Gastroesophageal sphincter (tissue), 4 donors: ENCODE data around the gene PHF5A. TPM values are rescaled to one million over a fixed set of nuclear protein-coding genes. Genes with fewer than 3 reads are reported as not detected.

ENCODE experiments used
- ATAC-seq: fragments of 150-250 bp; one replicate; pipeline ENCODE4 v1.9.1; 2016; ENCODE audit warnings: mild to moderate bottlenecking, moderate library complexity
- H3K27ac ChIP-seq, 4 donors: fragments of 200-600 bp; sonication (generic) in 3 of 4; 1 replicate in 3 of 4; 2 replicates in 1 of 4; pipeline ENCODE4 v1.5.1; 2016 to 2019
- H3K27me3 ChIP-seq: fragments of 200-600 bp; sonication (generic); one replicate; pipeline ENCODE4 v1.5.1; 2019
- H3K36me3 ChIP-seq, 2 donors: fragments of 200-600 bp; sonication (generic); one replicate each; pipeline ENCODE4 v1.5.1; 2019; ENCODE audit warnings: control low read depth in 1 of 2
- H3K4me1 ChIP-seq, 3 donors: fragments of 200-600 bp; sonication (generic); 1 replicate in 2 of 3; 2 replicates in 1 of 3; pipeline ENCODE4 v1.5.1; 2016 to 2019; ENCODE audit warnings: control low read depth in 2 of 3
- H3K4me3 ChIP-seq, 2 donors: fragments of 200-600 bp; sonication (generic); one replicate each; pipeline ENCODE4 v1.5.1; 2019; ENCODE audit warnings: mild to moderate bottlenecking in 1 of 2, moderate library complexity in 1 of 2
- H3K9me3 ChIP-seq, 3 donors: fragments of 200-600 bp; sonication (generic); one replicate each; pipeline ENCODE4 v1.5.1; 2017 to 2019; ENCODE audit warnings: control low read depth in 2 of 3
- EP300 ChIP-seq: sonication (generic); formaldehyde crosslinking; IDR thresholded peaks from one replicate; pipeline ENCODE4 v1.6.1; 2017; ENCODE audit warnings: antibody characterized with exemption, mild to moderate bottlenecking
- POLR2A ChIP-seq, 2 donors: fragments of 450-650 bp; IDR thresholded peaks; one replicate each; pipeline ENCODE4 v1.6.1; 2017; ENCODE audit warnings: antibody characterized with exemption in 2 of 2, mild to moderate bottlenecking in 2 of 2, moderate library complexity in 1 of 2
- POLR2AphosphoS5 ChIP-seq: sonication (generic); formaldehyde crosslinking; IDR thresholded peaks from one replicate; pipeline ENCODE4 v1.6.1; 2017; ENCODE audit warnings: antibody characterized with exemption
- WGBS, 2 donors: methylation state at CpG; one replicate each; pipeline ENCODE4 v1.1.5; 2018; ENCODE audit warnings: low coverage in 1 of 2; 5-methylcytosine and 5-hydroxymethylcytosine counted together
- total RNA-seq, 4 donors: library from RNA; depleted of rRNA; stranded (reverse); fragments of >200 nt; gene quantifications; one replicate each; pipeline ENCODE4 v1.1.0, GENCODE V29; 2016
- TF ChIP-seq, protein P1 (sequence below), 4 experiments: fragments of 200-600 bp in 2 of 4; fragments of 450-650 bp in 2 of 4; sonication (generic) in 1 of 4; IDR thresholded peaks; one replicate each; pipeline ENCODE4 v1.5.1; 2017 to 2019; ENCODE audit warnings: antibody characterized with exemption in 4 of 4, mild to moderate bottlenecking in 2 of 4, moderate library complexity in 2 of 4

Gene PHF5A
- total RNA-seq, 4 donors from 2014 or later: 26.7 to 44.5 (median 39.2) TPM

DNA sequence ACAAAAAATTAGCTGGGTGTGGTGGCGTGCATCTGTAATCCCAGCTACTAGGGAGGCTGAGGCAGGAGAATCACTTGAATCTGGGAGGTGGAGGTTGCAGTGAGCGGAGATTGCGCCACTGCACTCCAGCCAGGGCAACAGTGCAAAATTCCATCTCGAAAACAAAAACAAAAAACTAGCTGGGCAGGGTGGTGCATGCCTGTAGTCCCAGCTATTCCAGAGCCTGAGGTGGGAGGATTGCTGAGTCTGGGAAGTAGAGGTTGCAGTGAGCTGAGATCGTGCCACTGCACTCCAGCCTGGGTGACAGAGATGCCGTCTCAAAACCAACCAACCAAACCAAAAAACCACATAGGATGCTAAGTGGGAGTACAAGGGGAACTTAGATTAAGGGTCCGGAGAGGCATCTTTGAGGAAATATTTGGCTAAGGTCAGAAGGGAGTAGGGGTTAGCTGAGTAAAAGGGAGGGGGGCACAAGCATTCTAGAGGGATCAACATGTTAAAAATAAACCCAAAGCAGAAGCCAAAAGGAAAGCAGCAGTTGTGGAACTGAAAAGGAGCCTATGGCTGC lies 10.2 kb downstream of the PHF5A start:
- Histone ChIP-seq H3K9me3 (no peaks in the 10 kb centered on the region), H3K4me1 (peaks cover 0 to 15% (median 0%) of the 10 kb centered on the region in 3 donors), H3K27me3 (no peaks in the 10 kb centered on the region), H3K27ac (no peak overlapping the region), H3K36me3 (peaks cover 0 to 59% of the 10 kb centered on the region in 2 donors), H3K4me3 (no peak overlapping the region)
- 90% methylated on average over 7 of the region's 7 CpGs; no CpG with 5 or more reads in 1 of the 2 donors for WGBS, 2 donors
- no peak for ATAC-seq
- TF ChIP-seq POLR2AphosphoS5 (no peak), POLR2A (IDR thresholded peaks at IDR 0.05) (no peak), EP300 (no peak)
- TF ChIP-seq, protein P1, sequence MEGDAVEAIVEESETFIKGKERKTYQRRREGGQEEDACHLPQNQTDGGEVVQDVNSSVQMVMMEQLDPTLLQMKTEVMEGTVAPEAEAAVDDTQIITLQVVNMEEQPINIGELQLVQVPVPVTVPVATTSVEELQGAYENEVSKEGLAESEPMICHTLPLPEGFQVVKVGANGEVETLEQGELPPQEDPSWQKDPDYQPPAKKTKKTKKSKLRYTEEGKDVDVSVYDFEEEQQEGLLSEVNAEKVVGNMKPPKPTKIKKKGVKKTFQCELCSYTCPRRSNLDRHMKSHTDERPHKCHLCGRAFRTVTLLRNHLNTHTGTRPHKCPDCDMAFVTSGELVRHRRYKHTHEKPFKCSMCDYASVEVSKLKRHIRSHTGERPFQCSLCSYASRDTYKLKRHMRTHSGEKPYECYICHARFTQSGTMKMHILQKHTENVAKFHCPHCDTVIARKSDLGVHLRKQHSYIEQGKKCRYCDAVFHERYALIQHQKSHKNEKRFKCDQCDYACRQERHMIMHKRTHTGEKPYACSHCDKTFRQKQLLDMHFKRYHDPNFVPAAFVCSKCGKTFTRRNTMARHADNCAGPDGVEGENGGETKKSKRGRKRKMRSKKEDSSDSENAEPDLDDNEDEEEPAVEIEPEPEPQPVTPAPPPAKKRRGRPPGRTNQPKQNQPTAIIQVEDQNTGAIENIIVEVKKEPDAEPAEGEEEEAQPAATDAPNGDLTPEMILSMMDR (IDR thresholded peaks at IDR 0.05): no peak

DNA sequence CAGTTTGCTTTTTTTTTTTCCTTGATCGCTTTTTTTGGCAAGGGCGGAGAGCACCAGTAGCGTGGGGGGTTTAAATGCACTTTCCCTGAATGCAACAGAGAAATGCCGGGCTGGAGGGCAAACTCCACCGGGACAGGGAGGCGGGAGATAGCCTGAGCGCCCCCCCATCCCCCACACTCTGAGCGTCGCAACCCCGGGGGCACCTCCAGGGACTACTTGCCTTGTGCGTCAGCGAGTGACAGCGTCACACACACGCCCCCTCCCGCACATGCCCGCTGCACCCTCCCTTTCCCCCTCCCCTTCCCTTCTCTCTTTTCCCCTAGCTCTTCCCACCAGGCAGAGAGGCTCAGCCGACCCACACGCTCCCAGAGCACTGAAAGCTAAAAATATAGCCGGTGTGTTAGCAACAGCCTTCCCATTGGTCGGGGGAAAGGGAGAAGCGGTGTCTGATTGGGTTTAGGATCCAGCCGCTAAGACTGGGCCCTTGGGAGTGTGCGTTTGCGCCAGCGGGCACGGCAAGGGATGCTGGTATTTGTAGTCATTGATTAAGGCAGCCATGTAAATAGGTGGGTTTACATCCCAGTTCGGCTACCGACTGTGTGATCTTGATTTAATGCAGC lies 20.2 kb downstream of the PHF5A start:
- Histone ChIP-seq H3K27ac (peak overlapping the region; percentile 98 to 100 (median 100)), H3K27me3 (no peaks in the 10 kb centered on the region), H3K4me1 (peaks cover 0 to 20% (median under 1%) of the 10 kb centered on the region in 3 donors), H3K4me3 (peak overlapping the region; percentile 96 to 97), H3K9me3 (no peaks in the 10 kb centered on the region), H3K36me3 (peaks cover 0 to 8% of the 10 kb centered on the region in 2 donors)
- ATAC-seq: peak; percentile 89
- TF ChIP-seq EP300 (peak; percentile 88), POLR2A (IDR thresholded peaks at IDR 0.05) (peak; percentile 50 to 70), POLR2AphosphoS5 (peak; percentile 85)
- TF ChIP-seq, protein P1 (IDR thresholded peaks at IDR 0.05): no peak
- WGBS, 2 donors: 0% methylated on average over 2 to 10 of the region's 28 CpGs

DNA sequence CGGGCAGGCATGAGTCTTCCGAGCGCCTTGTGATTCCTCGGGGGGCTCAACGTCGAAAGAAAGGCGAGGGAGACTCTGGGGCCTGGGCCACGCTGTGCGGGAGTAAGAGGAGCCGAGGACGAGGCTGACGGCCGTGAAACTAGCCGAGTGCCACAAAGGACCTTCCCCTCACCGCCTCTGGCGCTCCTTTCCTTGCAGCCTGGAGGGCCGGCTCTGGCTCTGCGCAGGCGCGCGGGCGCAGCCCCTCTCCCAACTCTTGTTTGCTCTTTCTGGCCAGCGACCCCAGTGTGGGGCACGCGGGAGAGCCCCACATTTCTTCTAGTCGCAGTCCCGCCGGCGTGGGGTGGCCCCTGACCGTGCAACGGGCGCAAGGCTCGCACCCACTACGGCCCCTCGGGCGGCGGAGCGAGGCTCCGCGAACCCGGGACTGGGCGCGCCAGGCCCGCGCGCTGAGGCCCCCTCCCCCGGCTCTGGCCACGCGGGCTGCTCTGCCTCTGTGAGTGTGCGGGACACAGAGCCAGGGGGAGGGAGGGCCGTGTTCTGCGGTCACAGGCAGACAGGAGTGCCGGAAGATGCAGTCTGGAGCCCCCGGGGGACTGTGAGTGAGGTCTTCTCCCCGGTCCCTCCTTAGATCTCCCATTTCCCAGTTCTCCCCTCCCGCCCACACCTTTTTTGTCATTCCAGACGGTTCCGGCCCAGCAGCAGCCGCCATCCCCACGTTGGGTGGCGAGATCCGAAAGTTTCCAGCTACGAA lies 20.9 kb downstream of the PHF5A start:
- Histone ChIP-seq H3K4me1 (peaks cover 0 to 27% (median 7%) of the 10 kb centered on the region in 3 donors), H3K4me3 (peak overlapping the region; percentile 96 to 97), H3K9me3 (no peaks in the 10 kb centered on the region), H3K27ac (peak overlapping the region; percentile 98 to 100 (median 100)), H3K36me3 (peaks cover 0 to 14% of the 10 kb centered on the region in 2 donors), H3K27me3 (no peaks in the 10 kb centered on the region)
- 0 to 2% methylated on average over 6 to 12 of the region's 63 CpGs for WGBS, 2 donors
- TF ChIP-seq, protein P1 (IDR thresholded peaks at IDR 0.05): no peak
- TF ChIP-seq POLR2AphosphoS5 (peak; percentile 38), POLR2A (IDR thresholded peaks at IDR 0.05) (peak in 1 of 2 donors; percentile 34), EP300 (no peak)
- ATAC-seq: no peak

DNA sequence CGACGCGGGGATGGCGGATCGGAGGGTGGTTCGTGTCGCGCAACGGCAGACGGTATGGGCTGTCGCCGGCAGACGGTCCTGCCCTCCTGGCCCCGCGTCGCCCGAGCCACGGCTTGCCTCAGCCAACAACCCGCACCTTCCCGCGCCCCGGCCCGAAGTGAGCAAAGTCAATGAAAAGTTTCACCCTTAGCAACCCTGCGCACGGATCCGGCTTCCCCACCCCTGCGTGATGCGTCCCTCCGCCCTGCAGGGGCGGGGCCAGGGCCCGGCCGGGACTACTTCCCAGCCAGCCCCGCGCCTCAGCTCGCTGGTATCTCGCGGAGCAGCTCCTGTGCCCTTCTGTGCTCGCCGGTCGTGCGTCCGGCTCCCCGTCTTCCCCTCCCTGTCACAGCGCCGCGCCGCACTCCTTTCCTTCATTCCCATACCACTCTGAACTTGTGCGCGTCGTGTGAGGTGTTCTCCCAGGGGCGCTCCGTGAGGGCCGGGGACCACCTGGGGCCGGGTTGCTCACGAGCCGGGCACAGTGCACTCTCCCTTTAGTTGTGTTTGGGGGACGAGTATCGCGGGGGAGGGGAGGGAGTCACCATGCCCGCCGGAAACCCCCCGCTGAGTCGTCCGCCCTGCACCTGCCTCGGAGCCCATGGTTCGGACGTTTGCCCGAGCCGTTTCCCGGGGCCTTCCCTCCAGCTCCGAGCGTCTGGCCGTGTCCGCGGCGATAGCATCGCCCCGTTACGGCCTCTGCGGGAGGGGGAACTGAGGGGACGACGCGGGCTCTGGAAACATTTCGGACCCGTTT lies 21.7 kb downstream of the PHF5A start, which contains the start of gene TOB2:
Gene TOB2, minus strand, starts transcription at position 163 of the 796 bp plus-strand sequence. CDS start 9,456 bp downstream, outside the sequence.
- peaks cover 0 to 34% (median 13%) of the 10 kb centered on the region in 3 donors for H3K4me1 ChIP-seq
- no peaks in the 10 kb centered on the region for H3K9me3 ChIP-seq
- peak; percentile 66 for ATAC-seq
- H3K27me3 ChIP-seq: no peaks in the 10 kb centered on the region
- H3K27ac ChIP-seq: peak within 1 kb of the TSS; percentile 98 to 100 (median 100)
- TF ChIP-seq, protein P1 (IDR thresholded peaks at IDR 0.05): peak in 2 of 4 experiments; percentile 12 to 16
- peak; percentile 99 for TF ChIP-seq POLR2A (IDR thresholded peaks at IDR 0.05)
- TF ChIP-seq POLR2AphosphoS5: peak; percentile 100
- TF ChIP-seq EP300: no peak
- H3K4me3 ChIP-seq: peak within 1 kb of the TSS; percentile 96 to 97
- peaks cover 0 to 22% of the 10 kb centered on the region in 2 donors for H3K36me3 ChIP-seq
- WGBS, 2 donors: 0% methylated on average over 2 of the region's 85 CpGs; no CpG with 5 or more reads in 1 of the 2 donors
